Spleen (tissue), 7 donors: ENCODE data around the gene ATG9A.

Source experiments
- CTCF ChIP-seq, 11 experiments: fragments of 200-600 bp in 7 of 11; fragments of 450-650 bp in 4 of 11; sonication (generic) in 4 of 11; IDR thresholded peaks in 8 of 11; conservative IDR thresholded peaks in 3 of 11; 1 replicate in 7 of 11; 2 replicates in 4 of 11; pipeline versions ENCODE4 v1.4.0 to v1.8.0; 2016 to 2021; ENCODE audit warnings: antibody characterized with exemption in 11 of 11, inconsistent platforms in 4 of 11, mild to moderate bottlenecking in 1 of 11
- POLR2AphosphoS5 ChIP-seq, 3 donors: sonication (generic); formaldehyde crosslinking; IDR thresholded peaks; one replicate each; pipeline ENCODE4 v1.5.1; 2017; ENCODE audit warnings: antibody characterized with exemption in 3 of 3
- donor health status: DM: no; HTN: no; CAD: no; lungs with moderate emphysema.
- donor health status: DM: no; HTN: no; CAD: no.
- donor health status: DM: no; HTN: no; CAD: no.

GRCh38 chr2:219175486-219175885 is 54.0 kb downstream of the ATG9A start:
- TF ChIP-seq CTCF (IDR thresholded peaks at IDR 0.05 in 8 of 11, conservative IDR thresholded peaks at IDR 0.05 in 3 of 11) = no peak
- TF ChIP-seq POLR2AphosphoS5 (IDR thresholded peaks at IDR 0.05) = no peak
